HUDEP-2 (cell line): ENCODE data around the gene ENTPD2.

Experiments
- DNase-seq, 76 experiments: peaks; one replicate each; lab custom pipeline; 2025; ENCODE audit not compliant: unreplicated experiment in 76 of 76; lab: John Stamatoyannopoulos, UW

Gene ENTPD2

GRCh38 chr9:137019891-137020683 is 33.8 kb downstream of the ENTPD2 start:
- no peak for DNase-seq

DNA sequence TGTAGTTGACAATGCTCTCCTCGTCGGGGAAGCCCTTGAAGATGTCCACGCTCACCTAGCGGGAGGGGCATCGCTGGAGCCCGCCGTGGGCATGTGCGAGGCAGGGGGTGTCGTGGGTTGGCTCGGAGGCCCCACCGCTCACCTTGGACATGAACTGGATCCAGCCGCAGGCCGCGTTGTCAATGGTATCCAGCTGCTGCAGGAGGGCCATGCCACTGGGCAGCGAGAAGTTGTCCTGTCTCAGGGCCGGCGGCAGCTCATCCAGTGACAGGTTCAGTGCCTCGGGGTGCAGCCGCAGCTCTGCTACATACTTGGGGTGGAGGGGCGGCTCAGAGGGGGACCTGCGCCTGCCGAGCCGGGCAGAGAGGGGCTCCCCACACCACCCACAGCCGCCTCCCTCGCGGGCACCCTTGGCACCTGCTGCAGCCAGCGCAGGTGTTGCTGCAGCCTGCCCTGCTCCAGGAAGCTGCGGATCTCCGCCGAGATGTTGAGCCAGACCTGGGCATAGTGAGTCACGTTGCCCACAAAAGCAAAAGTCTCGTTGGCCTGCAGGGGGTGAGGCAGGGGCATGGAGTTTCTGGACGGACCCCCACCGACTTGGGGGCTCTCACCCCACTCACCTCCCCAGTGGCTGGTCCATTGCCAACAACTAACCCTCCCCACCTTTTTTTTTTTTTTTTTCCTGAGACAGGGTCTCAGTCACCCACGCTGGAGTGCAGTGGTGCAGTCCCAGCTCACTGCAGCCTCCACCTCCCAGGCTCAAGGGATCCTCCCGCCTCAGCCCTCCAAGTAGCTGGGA is 34.9 kb downstream of the ENTPD2 start:
- DNase-seq, result no peak

GRCh38 chr9:137017791-137018497 is 35.9 kb downstream of the ENTPD2 start:
- no peak for DNase-seq

DNA sequence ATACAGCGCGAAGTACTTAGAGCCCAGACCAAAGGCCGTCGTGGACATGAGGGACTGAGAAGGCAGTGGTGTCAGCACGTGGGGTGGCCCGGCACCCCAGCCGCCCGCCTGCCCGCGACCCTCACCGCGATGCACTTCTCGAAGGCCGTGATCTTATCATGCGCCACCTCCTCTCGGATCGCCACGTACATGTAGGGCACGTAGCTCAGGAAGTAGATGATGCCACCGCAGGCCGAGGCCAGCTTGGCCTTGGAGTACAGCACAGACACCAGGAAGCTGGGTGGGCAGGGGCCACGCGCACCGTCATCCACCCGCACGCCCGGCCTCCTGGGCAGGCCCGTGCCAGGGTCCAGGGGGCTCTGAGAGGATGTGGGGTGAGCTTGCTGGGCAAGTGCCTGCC is 36.8 kb downstream of the ENTPD2 start:
- DNase-seq, result no peak

DNA sequence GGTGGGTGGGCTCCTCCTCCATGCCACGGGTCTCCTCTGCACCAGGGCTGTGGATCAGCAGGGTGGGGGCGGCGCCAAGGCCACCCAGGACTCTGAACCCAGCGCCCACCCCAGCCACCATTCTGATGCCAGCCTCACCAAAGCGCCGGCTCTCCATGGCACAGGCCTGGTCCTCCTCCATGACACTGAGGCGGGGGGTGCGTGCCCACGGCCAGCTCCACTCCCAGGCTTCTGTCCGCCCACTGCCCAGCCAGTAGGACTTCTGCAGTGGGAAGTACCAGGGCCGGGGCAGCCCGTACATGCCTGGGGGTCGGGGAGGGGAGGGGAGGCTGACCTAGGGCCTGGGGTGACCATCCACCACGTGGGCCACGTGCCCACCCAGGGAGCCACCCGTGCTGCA is 37.4 kb downstream of the ENTPD2 start:
- DNase-seq, result no peak

- DNase-seq, result no peak
These were observed 37.9 kb downstream of the ENTPD2 start for GRCh38 chr9:137015976-137016375.

GRCh38 chr9:137015540-137015930 is 38.3 kb downstream of the ENTPD2 start:
- no peak for DNase-seq

DNA sequence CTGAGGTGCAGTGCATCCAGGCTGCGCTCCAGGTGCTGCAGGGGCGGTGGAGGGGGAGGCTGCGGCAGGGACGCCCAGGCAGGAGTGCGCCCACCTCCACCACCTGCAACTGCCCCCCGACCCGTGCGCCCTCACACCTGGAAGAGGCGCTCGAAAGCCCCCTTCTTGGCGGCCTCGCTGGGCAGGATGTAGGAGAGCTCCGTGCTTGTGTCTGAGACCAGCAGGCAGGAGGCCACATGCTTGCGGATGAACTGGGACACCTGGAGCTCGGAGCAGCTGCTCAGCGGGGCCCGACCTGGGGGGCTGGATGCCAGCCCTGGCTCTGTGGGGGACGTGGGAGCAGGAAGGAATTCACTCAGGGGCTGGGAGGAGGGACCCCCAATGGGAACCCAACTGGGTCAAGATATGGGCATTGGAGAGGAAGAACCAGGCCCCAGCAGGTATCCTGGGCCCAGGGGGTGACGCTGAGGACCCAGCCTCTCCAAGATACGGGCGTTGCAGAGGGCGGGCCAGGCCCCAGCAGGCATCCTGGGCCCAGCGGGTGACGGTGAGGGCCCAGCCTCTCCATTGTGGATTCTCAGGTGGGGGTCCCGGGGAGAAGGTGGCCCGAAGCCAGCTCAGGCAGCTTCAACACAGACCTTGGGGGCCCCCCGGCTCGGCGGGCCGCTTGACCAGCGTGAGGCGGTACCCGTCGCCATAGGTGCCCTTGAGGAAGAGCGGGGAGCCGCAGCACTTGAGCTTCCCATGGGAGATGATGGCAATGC is 38.9 kb downstream of the ENTPD2 start:
- DNase-seq, result no peak

DNA sequence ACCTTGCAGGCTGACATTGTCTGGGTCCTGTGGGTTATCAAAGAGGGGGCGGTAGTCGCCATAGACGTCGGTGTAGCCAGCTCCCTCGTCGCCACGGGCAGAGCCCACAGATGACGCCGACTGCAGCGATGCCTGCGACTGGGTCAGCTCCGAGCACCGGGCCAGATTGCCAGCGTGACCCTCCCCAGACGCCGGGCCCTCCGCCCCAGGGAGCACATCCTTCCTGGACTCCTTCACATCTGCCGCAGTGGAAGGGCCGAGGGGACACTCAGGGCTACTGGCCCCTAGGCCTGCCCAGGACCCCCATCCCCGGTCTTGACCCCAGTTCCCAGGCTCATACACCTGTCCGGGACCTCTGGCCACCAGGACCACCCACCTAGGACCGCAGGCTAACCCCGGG is 39.7 kb downstream of the ENTPD2 start:
- no peak for DNase-seq

GRCh38 chr9:137013571-137013940 is 40.3 kb downstream of the ENTPD2 start:
- DNase-seq, result no peak

GRCh38 chr9:137012694-137013570 is 40.9 kb downstream of the ENTPD2 start:
- DNase-seq, result no peak

DNA sequence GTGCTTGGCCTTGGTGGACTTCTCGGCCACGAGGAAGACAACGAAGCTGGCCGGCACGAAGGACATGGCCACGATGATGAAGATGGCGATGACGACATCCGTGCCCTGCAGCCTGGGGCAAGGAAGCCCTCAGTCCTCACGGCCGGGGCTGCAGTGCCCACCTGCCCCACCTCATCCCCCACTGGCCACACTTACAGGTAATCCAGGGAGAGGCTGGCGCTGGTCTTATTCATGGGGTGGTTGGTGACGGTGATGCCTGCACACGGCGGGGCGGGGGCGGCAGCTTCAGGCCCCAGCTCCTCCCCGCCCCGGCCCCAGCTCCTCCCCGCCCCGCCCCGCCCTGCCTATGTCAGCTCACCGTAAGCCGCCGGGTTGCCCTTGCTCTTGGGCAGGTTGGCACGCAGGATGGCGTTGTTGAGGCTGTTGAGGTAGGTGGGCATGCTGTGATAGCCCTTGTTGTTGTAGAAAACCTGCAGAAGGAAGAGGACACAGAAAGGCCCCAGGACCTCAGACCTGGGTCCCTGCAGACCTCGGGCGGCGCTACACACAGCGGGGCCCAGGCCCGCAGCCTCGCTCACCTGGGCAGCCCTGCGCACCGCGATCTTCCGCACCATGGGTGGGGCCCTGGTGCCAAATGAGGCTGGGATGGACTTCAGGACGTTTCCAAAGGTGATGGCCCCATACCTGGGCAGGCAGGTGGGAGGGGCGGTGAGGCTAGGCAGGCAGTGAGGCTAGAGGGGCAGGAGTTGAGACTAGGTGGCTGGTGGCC is 41.8 kb downstream of the ENTPD2 start:
- DNase-seq, result no peak

GRCh38 chr9:137011156-137011555 is 42.7 kb downstream of the ENTPD2 start:
- DNase-seq, result no peak

DNA sequence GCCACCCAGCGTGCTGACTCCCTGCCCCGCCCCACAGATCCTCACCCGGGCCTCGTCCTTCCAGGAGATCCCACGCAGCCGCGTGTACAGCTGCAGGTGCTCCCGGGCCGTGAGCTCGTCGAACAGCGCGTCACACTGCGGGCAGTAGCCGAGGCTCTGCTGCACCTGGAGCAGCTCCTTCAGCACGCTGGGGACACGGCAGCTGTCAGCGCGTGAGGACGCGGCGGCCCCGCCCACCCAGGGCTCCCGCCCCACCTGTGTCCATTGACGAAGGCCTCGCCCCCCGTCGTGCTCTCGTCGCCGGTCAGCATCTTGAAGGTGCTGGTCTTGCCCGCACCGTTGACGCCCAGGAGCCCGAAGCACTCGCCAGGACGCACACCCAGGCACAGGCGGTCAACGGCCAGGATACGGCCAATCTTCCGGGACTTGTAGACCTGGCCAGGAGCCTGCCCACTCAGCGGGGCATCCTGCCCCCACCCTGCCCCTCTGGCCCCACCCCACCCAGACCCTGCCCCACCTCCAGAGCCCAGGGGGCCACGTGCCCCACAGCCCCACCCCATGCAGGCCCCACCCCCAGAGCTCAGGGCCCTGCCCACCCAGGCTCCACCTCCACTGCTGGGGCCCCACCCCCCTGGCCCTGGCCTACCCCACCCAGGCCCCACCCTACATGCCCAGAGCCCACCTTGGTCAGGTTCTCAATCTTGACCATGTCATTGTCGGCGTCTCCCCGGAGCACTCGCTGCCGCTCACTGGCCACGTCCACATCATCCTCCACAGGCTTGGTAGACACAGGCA is 43.7 kb downstream of the ENTPD2 start:
- DNase-seq, result no peak

DNA sequence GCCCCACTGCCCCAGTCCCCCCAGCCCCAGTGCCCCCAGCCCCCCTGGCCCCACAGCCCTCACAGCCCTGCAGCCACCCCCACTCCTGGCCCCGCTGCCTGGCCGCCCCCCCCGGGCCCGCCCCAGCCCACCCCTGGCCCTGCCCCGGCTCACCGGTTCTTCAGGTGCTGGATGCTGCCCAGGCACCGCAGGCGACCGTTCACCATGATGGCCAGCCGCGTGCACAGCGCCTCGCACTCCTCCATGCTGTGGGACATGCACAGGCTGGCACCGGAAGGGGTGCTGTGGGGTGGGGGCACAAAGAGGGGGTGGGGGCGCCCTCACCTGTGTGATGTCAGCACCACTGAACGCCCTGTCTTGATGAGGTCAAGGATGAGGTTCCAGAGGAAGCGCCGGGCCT is 44.6 kb downstream of the ENTPD2 start:
- DNase-seq, result no peak

DNA sequence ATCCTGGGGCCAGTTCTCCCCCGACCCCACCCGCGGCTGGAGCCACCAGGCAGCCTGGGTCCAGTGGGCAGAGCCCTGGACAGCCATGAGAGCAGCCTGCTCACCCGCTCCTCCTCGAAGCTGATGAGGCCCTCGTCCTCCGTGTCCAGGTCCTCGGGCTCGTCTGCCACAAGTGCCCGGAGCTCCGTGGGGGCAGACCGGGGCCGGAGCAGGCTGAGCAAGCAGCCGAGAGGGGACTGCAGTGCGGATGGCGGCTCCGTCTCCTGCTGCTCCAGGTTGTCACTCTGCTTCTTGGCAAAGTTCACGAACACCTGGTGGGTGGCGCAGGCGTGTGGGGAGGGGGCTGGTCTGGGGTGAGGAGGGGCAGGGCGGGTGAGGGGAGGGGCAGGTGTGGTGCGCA is 45.5 kb downstream of the ENTPD2 start:
- DNase-seq, result no peak

GRCh38 chr9:137007816-137008270 is 46.0 kb downstream of the ENTPD2 start:
- no peak for DNase-seq

DNA sequence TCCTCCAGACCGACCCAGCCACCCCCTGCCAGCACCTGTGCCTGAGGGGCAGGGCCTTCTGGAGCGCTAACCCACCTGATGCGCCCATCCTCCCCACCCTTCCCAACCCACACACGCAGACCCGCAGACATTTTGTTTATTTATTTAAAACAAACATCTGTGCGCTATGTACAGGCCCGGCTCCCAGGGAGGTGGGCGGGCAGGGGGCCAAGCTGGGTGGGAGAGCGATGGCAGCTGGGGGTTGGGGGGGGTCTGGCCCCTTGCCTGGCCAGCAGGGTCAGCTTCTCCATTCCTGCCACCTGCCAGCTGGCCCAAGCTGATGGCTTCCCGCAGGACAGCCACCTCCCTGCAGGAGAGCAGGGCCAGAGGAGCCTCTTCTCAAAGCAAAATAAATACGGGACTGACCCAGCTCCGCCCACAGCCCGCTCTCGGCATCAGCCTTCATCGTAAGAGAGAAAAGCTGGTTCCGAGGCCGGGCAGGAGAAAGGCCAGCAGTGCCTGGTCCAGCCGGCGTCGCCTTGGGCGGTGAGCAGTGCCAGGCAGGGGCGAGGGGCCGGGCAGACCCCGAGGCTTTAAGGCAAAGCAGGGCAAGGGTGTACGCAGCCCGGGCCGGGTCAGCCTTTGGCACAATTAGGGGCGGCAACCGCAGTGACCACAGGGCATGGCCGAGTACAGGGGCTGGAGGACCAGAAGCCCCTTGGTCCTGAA is 46.6 kb downstream of the ENTPD2 start:
- DNase-seq, result no peak
